ENCODE measurements around the gene ZNF789. TPM values are rescaled to one million over a fixed set of nuclear protein-coding genes. Genes with fewer than 3 reads are reported as not detected.

The ZNF789 gene
- total RNA-seq, 1 experiment from 2014 or later, result 15.1 TPM

- H3K4me2 ChIP-seq (ENCODE audit: insufficient read depth, insufficient read length, low read length), result no peak overlapping the region
- H2AFZ ChIP-seq (ENCODE audit: low read length), result no peak overlapping the region
- no peak overlapping the region for H3K9ac ChIP-seq (ENCODE audit: extremely low read depth, insufficient read length, low read length)
- Mint-ChIP-seq H3K36me3 (ENCODE audit: insufficient read depth in 1 of 3, low read depth in 3 of 3) (peaks cover 54 to 79% (median 73%) of the 10 kb centered on the region in 3 experiments), H3K27ac (peak overlapping the region in 2 of 3 experiments; percentile 61 to 76; a peak in 1 of 7 replicates), H3K4me1 (peaks cover 8% of the 10 kb centered on the region in 2 experiments), H3K9me3 (no peaks in the 10 kb centered on the region), H3K4me3 (no peak overlapping the region), H3K27me3 (ENCODE audit: low read depth) (no peaks in the 10 kb centered on the region)
- no peak overlapping the region; the same call in 1 of the 2 replicates for H3K14ac ChIP-seq (ENCODE audit: insufficient read depth, low read length)
- no peak overlapping the region for H3T11ph ChIP-seq (ENCODE audit: low read length)
- H3K56ac ChIP-seq (ENCODE audit: insufficient read length, low read depth, low read length), result no peak overlapping the region
- no peak overlapping the region for H2BK120ac ChIP-seq (ENCODE audit: low read depth, low read length, poor library complexity, severe bottlenecking)
- H4K8ac ChIP-seq (replicated peaks; ENCODE audit: insufficient read length, low read depth, low read length), result no peak overlapping the region
- no peaks in the 10 kb centered on the region for H3K23me2 ChIP-seq (ENCODE audit: insufficient read length, low read depth, low read length, poor library complexity, severe bottlenecking)
- H2BK5ac ChIP-seq (ENCODE audit: insufficient read length, low read length), result no peak overlapping the region
- no peaks in the 10 kb centered on the region for H3K4me1 ChIP-seq (ENCODE audit: insufficient read depth, low read length)
- H4K5ac ChIP-seq (ENCODE audit: insufficient read length, low read depth, low read length), result no peak overlapping the region
- H3K4ac ChIP-seq (ENCODE audit: low read depth, low read length), result no peak overlapping the region
- no peak for TF ChIP-seq CTCF (conservative IDR thresholded peaks at IDR 0.05)
- no peaks in the 10 kb centered on the region for H4K20me1 ChIP-seq (ENCODE audit: control insufficient read depth, insufficient read depth, insufficient read length)
- no peaks in the 10 kb centered on the region for H3K9me3 ChIP-seq (ENCODE audit: control insufficient read depth, low read depth, low read length)
- H3K27me3 ChIP-seq (ENCODE audit: insufficient read depth, low read length), result no peaks in the 10 kb centered on the region
- H2AK5ac ChIP-seq (ENCODE audit: insufficient read length, low read length), result no peak overlapping the region
- H4K91ac ChIP-seq (ENCODE audit: insufficient read length, low read depth, low read length), result no peak overlapping the region
- no peaks in the 10 kb centered on the region for H3K79me2 ChIP-seq (ENCODE audit: insufficient read depth, low read length)
- WGBS (ENCODE audit: extremely low coverage, insufficient read length, low lambda C conversion rate), result no CpG with 5 or more reads among the region's 24 CpGs
- no peak overlapping the region for H3K27ac ChIP-seq (ENCODE audit: insufficient read length, low read depth, low read length)
- H2BK20ac ChIP-seq (ENCODE audit: low read depth, low read length, poor library complexity, severe bottlenecking), result no peak overlapping the region
- H2BK12ac ChIP-seq (ENCODE audit: insufficient read length, low read depth, low read length), result no peak overlapping the region
- no peak overlapping the region for H3K18ac ChIP-seq (ENCODE audit: insufficient read length, low read depth, low read length)
- no peak overlapping the region for H2BK15ac ChIP-seq (ENCODE audit: low read depth, low read length)
- DNase-seq, result no peak
- no peaks in the 10 kb centered on the region for H3K79me1 ChIP-seq (ENCODE audit: insufficient read depth, low read depth, low read length, poor library complexity, severe bottlenecking)
- no peak overlapping the region for H3K23ac ChIP-seq (ENCODE audit: insufficient read length, low read depth, low read length)
These were observed 47.6 kb upstream of the ZNF789 start for GRCh38 chr7:99424932-99425730.

All from H9 (cell line).